KMS-11 (cell line): ENCODE measurements around the gene OSBP2.

Experiments used
- H2AFZ ChIP-seq: fragments of 200-600 bp; sonication (generic); 2 replicates; pipeline ENCODE4 v1.6.1; 2016; ENCODE audit warnings: antibody characterized with exemption, mixed run types, low read depth
- H3K27ac ChIP-seq: fragments of 200-600 bp; sonication (generic); 2 replicates; pipeline ENCODE4 v1.6.1; 2016; ENCODE audit warnings: mild to moderate bottlenecking, mixed run types
- H3K27me3 ChIP-seq: fragments of 200-600 bp; sonication (generic); 2 replicates; pipeline ENCODE4 v1.6.1; 2017; ENCODE audit warnings: mild to moderate bottlenecking, low read depth, mixed run types, moderate library complexity; ENCODE audit not compliant: insufficient read depth
- H3K36me3 ChIP-seq: fragments of 200-600 bp; sonication (generic); 2 replicates; pipeline ENCODE4 v1.6.1; 2017; ENCODE audit warnings: mild to moderate bottlenecking, mixed run types; ENCODE audit not compliant: insufficient read depth
- H3K4me1 ChIP-seq: fragments of 200-600 bp; sonication (generic); 2 replicates; pipeline ENCODE4 v1.6.1; 2016; ENCODE audit warnings: mild to moderate bottlenecking, low read depth, mixed run types; ENCODE audit not compliant: poor library complexity, severe bottlenecking
- H3K4me2 ChIP-seq: fragments of 200-600 bp; sonication (generic); 2 replicates; pipeline ENCODE4 v1.7.0; 2016; ENCODE audit warnings: mild to moderate bottlenecking, mixed run types
- H3K4me3 ChIP-seq: fragments of 200-600 bp; sonication (generic); IDR thresholded peaks from 2 replicates; pipeline ENCODE4 v1.6.1; 2017; ENCODE audit warnings: low read depth, low read length, mixed read lengths; ENCODE audit not compliant: insufficient read depth
- H3K79me2 ChIP-seq: fragments of 200-600 bp; sonication (generic); 2 replicates; pipeline ENCODE4 v1.6.1; 2016; ENCODE audit warnings: low read depth, mixed run types; ENCODE audit not compliant: insufficient read depth
- H3K9ac ChIP-seq: fragments of 200-600 bp; sonication (generic); 2 replicates; pipeline ENCODE4 v1.6.1; 2016; ENCODE audit warnings: mild to moderate bottlenecking, mixed run types
- H4K20me1 ChIP-seq: fragments of 200-600 bp; sonication (generic); 2 replicates; pipeline ENCODE4 v1.6.1; 2016; ENCODE audit warnings: mild to moderate bottlenecking, mixed run types; ENCODE audit not compliant: insufficient read depth
- TF ChIP-seq, protein P1 (sequence below): fragments of 200-600 bp; sonication (generic); conservative IDR thresholded peaks from 2 replicates; pipeline ENCODE4 v1.6.1; 2017; ENCODE audit warnings: low read depth, mild to moderate bottlenecking, antibody characterized with exemption, low read length, moderate library complexity, mixed read lengths

OSBP2 gene

GRCh38 chr22:30833322-30833721, 138.6 kb downstream of the OSBP2 start:
- H2AFZ ChIP-seq, result no peak overlapping the region
- no peak overlapping the region for H3K4me2 ChIP-seq
- H3K27ac ChIP-seq, result no peak overlapping the region
- H3K27me3 ChIP-seq, result no peaks in the 10 kb centered on the region
- H3K79me2 ChIP-seq, result no peaks in the 10 kb centered on the region
- H4K20me1 ChIP-seq, result no peaks in the 10 kb centered on the region
- H3K4me1 ChIP-seq, result no peaks in the 10 kb centered on the region
- H3K9ac ChIP-seq, result no peak overlapping the region
- no peak overlapping the region for H3K4me3 ChIP-seq
- TF ChIP-seq, protein P1, sequence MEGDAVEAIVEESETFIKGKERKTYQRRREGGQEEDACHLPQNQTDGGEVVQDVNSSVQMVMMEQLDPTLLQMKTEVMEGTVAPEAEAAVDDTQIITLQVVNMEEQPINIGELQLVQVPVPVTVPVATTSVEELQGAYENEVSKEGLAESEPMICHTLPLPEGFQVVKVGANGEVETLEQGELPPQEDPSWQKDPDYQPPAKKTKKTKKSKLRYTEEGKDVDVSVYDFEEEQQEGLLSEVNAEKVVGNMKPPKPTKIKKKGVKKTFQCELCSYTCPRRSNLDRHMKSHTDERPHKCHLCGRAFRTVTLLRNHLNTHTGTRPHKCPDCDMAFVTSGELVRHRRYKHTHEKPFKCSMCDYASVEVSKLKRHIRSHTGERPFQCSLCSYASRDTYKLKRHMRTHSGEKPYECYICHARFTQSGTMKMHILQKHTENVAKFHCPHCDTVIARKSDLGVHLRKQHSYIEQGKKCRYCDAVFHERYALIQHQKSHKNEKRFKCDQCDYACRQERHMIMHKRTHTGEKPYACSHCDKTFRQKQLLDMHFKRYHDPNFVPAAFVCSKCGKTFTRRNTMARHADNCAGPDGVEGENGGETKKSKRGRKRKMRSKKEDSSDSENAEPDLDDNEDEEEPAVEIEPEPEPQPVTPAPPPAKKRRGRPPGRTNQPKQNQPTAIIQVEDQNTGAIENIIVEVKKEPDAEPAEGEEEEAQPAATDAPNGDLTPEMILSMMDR, result no peak
- no peaks in the 10 kb centered on the region for H3K36me3 ChIP-seq

GRCh38 chr22:30837531-30837930, 142.9 kb downstream of the OSBP2 start:
- no peaks in the 10 kb centered on the region for H3K4me1 ChIP-seq
- H3K27ac ChIP-seq, result no peak overlapping the region

GRCh38 chr22:30838111-30838510, 143.4 kb downstream of the OSBP2 start:
- Histone ChIP-seq H3K27me3 (no peaks in the 10 kb centered on the region), H3K36me3 (no peaks in the 10 kb centered on the region), H3K4me1 (no peaks in the 10 kb centered on the region), H3K79me2 (no peaks in the 10 kb centered on the region), H3K4me3 (no peak overlapping the region), H3K27ac (no peak overlapping the region), H3K4me2 (no peak overlapping the region), H3K9ac (no peak overlapping the region), H2AFZ (no peak overlapping the region), H4K20me1 (no peaks in the 10 kb centered on the region)
- TF ChIP-seq, protein P1, result no peak

More at GRCh38 chr22:30837531-30837930, 142.9 kb downstream of the OSBP2 start:
- Histone ChIP-seq H3K4me3 (no peak overlapping the region), H3K27me3 (no peaks in the 10 kb centered on the region), H3K36me3 (no peaks in the 10 kb centered on the region), H3K9ac (no peak overlapping the region), H3K4me2 (no peak overlapping the region), H4K20me1 (no peaks in the 10 kb centered on the region), H3K79me2 (no peaks in the 10 kb centered on the region), H2AFZ (no peak overlapping the region)
- TF ChIP-seq, protein P1, result no peak

GRCh38 chr22:30841273-30841672, 146.6 kb downstream of the OSBP2 start:
- Histone ChIP-seq H3K27me3 (no peaks in the 10 kb centered on the region), H3K4me1 (no peaks in the 10 kb centered on the region), H4K20me1 (no peaks in the 10 kb centered on the region), H3K4me2 (no peak overlapping the region), H2AFZ (no peak overlapping the region), H3K27ac (no peak overlapping the region), H3K9ac (no peak overlapping the region), H3K36me3 (no peaks in the 10 kb centered on the region), H3K4me3 (no peak overlapping the region), H3K79me2 (no peaks in the 10 kb centered on the region)
- TF ChIP-seq, protein P1, result no peak
